B cell (primary cell): ENCODE data around the gene BNIP3. TPM values are rescaled to one million over a fixed set of nuclear protein-coding genes. Genes with fewer than 3 reads are reported as not detected.
"Not testable (repeated sequence)": the region's sequence is repeated elsewhere in the genome, so short reads cannot be mapped to it uniquely, and the experiment has no call there.

Experiments used
- ATAC-seq: fragments of 200-7000 bp; cut with Tn5 transposase; one replicate; pipeline ENCODE4 v1.10.0; 2021; ENCODE audit warnings: low read depth, mild to moderate bottlenecking, moderate number of reproducible peaks, moderate library complexity
- CTCF ChIA-PET: fragments of 350-600 bp; sonication (Branson Sonifier 250); formaldehyde crosslinking; loops from one replicate; lab custom pipeline; 2021; ENCODE audit warnings: antibody characterized with exemption, inconsistent platforms; lab: Charles Lee
- POLR2A ChIA-PET: fragments of 350-600 bp; sonication (Branson Sonifier 250); formaldehyde crosslinking; loops from one replicate; lab custom pipeline; 2021; ENCODE audit warnings: antibody characterized with exemption; lab: Charles Lee
- DNase-seq: peaks from one replicate; pipeline ENCODE4 v3.0.0; 2013
- H2AFZ ChIP-seq: 2 replicates; pipeline ENCODE4 v1.6.1; 2012; ENCODE audit warnings: mild to moderate bottlenecking, low read depth, low read length; ENCODE audit not compliant: insufficient read depth, poor library complexity, severe bottlenecking
- H3K27ac ChIP-seq, 2 donors: 1 replicate in 1 of 2; 2 replicates in 1 of 2; pipeline ENCODE4 v1.5.1; 2012 to 2013; ENCODE audit warnings: low read length in 2 of 2, mild to moderate bottlenecking in 2 of 2, moderate library complexity in 1 of 2
- H3K27me3 ChIP-seq, 4 experiments: fragments of 200-600 bp in 1 of 4; sonication (generic) in 1 of 4; replicated peaks in 1 of 4; 1 replicate in 2 of 4; 2 replicates in 2 of 4; pipeline versions ENCODE4 v1.6.1 to v1.7.0; 2013 to 2016; ENCODE audit warnings: low read length in 3 of 4, mild to moderate bottlenecking in 2 of 4, mixed read lengths in 1 of 4, moderate library complexity in 1 of 4; ENCODE audit not compliant: insufficient read depth in 4 of 4, control insufficient read depth in 3 of 4; ENCODE audit errors: control extremely low read depth in 1 of 4
- H3K36me3 ChIP-seq, 2 experiments: replicated peaks in 1 of 2; 1 replicate in 1 of 2; 2 replicates in 1 of 2; pipeline versions ENCODE4 v1.6.1 to v1.7.1; 2013; ENCODE audit warnings: low read length in 1 of 2; ENCODE audit not compliant: insufficient read depth in 2 of 2, control insufficient read depth in 1 of 2; ENCODE audit errors: control extremely low read depth in 1 of 2, extremely low read depth in 1 of 2
- H3K4me1 ChIP-seq, 2 donors: fragments of 200-600 bp in 1 of 2; sonication (generic) in 1 of 2; 1 replicate in 1 of 2; 2 replicates in 1 of 2; pipeline versions ENCODE4 v1.5.1 to v1.6.1; 2013 to 2017; ENCODE audit warnings: low read length in 2 of 2; ENCODE audit not compliant: control insufficient read depth in 2 of 2, insufficient read depth in 2 of 2
- H3K4me2 ChIP-seq: replicated peaks from 2 replicates; pipeline ENCODE3; 2012; ENCODE audit warnings: mild to moderate bottlenecking, low read depth, low read length; ENCODE audit not compliant: poor library complexity, severe bottlenecking
- H3K4me3 ChIP-seq, 5 experiments: fragments of 200-600 bp in 1 of 5; sonication (generic) in 1 of 5; 1 replicate in 3 of 5; 2 replicates in 2 of 5; pipeline versions ENCODE4 v1.5.1 to v1.7.0; 2011 to 2016; ENCODE audit warnings: low read length in 4 of 5, mild to moderate bottlenecking in 4 of 5, low read depth in 2 of 5, control low read depth in 1 of 5, moderate library complexity in 1 of 5; ENCODE audit not compliant: insufficient read depth in 1 of 5; ENCODE audit errors: control extremely low read depth in 1 of 5, extremely low read depth in 1 of 5
- H3K79me2 ChIP-seq: fragments of 200-600 bp; sonication (generic); one replicate; pipeline ENCODE4 v1.6.0; 2016; ENCODE audit warnings: low read length; ENCODE audit not compliant: control insufficient read depth, insufficient read depth
- H3K9ac ChIP-seq: fragments of 200-600 bp; sonication (generic); 2 replicates; pipeline ENCODE4 v1.6.1; 2017; ENCODE audit warnings: mild to moderate bottlenecking, low read length, moderate library complexity
- H3K9me3 ChIP-seq, 3 donors: one replicate each; pipeline versions ENCODE4 v1.6.1 to v1.7.1; 2013; ENCODE audit warnings: low read length in 2 of 3; ENCODE audit not compliant: control insufficient read depth in 2 of 3, insufficient read depth in 1 of 3; ENCODE audit errors: control extremely low read depth in 1 of 3
- H4K20me1 ChIP-seq: 2 replicates; pipeline ENCODE4 v1.6.0; 2012; ENCODE audit warnings: mild to moderate bottlenecking, low read length; ENCODE audit not compliant: insufficient read depth, control insufficient read depth, poor library complexity, severe bottlenecking
- H3K27ac Mint-ChIP-seq: one replicate; pipeline ENCODE4 v1.8.0; 2021; ENCODE audit warnings: mixed read lengths
- H3K27me3 Mint-ChIP-seq: one replicate; pipeline ENCODE4 v1.8.0; 2021; ENCODE audit warnings: mixed read lengths
- H3K4me1 Mint-ChIP-seq: one replicate; pipeline ENCODE4 v1.8.0; 2021; ENCODE audit warnings: mixed read lengths
- H3K4me3 Mint-ChIP-seq: one replicate; pipeline ENCODE4 v1.8.0; 2021; ENCODE audit warnings: mixed read lengths
- H3K9me3 Mint-ChIP-seq: one replicate; pipeline ENCODE4 v1.8.0; 2022; ENCODE audit warnings: mixed read lengths; ENCODE audit not compliant: insufficient read depth
- EZH2 ChIP-seq: IDR thresholded peaks from 2 replicates; pipeline ENCODE4 v1.6.1; 2012; ENCODE audit warnings: borderline replicate concordance, low read depth, mild to moderate bottlenecking, moderate library complexity, low read length; ENCODE audit not compliant: insufficient read depth, poor library complexity, severe bottlenecking
- WGBS: methylation state at CpG from one replicate; pipeline ENCODE4 v1.1.5; 2013; ENCODE audit warnings: missing lambda C conversion rate; ENCODE audit not compliant: insufficient coverage; 5-methylcytosine and 5-hydroxymethylcytosine counted together
- intact Hi-C: fragments of 100-400 bp; cut with micrococcal nuclease; formaldehyde crosslinking; loops from one replicate; pipeline ENCODE4 v1.10.0; 2022
- polyA plus RNA-seq: library from polyadenylated mRNA; depleted of rRNA; stranded (reverse); fragments of >200 nt; gene quantifications from 2 replicates; pipeline ENCODE4 v1.2.3, GENCODE V29; 2012
- total RNA-seq, 2 donors: library from RNA; stranded (reverse); fragments of 120-200 nt in 1 of 2; gene quantifications; 1 replicate in 1 of 2; 2 replicates in 1 of 2; pipeline versions ENCODE4 v1.2.3 to v1.2.4, GENCODE V29; 2013 to 2022
- TF ChIP-seq, protein P1 (sequence below): fragments of 200-600 bp; IDR thresholded peaks from one replicate; pipeline ENCODE4 v1.8.0; 2022; ENCODE audit warnings: antibody characterized with exemption, mild to moderate bottlenecking

Gene BNIP3
- total and polyA plus RNA-seq, 2 donors (not counting 1 experiment from before 2014, with no cell fraction given) = 7.1 to 10.9 TPM

- H3K27me3 Mint-ChIP-seq = no peaks in the 10 kb centered on the region
- H3K9me3 Mint-ChIP-seq = peaks cover 3% of the 10 kb centered on the region
- Histone ChIP-seq H2AFZ (no peak overlapping the region), H3K4me2 (no peak overlapping the region), H3K79me2 (peaks cover 89% of the 10 kb centered on the region), H3K4me3 (no peak overlapping the region), H3K9me3 (peaks cover 0 to 5% (median 3%) of the 10 kb centered on the region in 3 donors), H3K9ac (no peak overlapping the region), H3K27ac (no peak overlapping the region), H3K36me3 (no peaks in the 10 kb centered on the region), H3K27me3 (no peaks in the 10 kb centered on the region), H3K4me1 (no peaks in the 10 kb centered on the region), H4K20me1 (peaks cover 72% of the 10 kb centered on the region)
- no peak overlapping the region for H3K4me3 Mint-ChIP-seq
- ChIA-PET CTCF (no interaction called here), POLR2A (no interaction called here)
- 97% methylated on average over 7 of the region's 11 CpGs for WGBS
- no peak for DNase-seq
- TF ChIP-seq, protein P1, sequence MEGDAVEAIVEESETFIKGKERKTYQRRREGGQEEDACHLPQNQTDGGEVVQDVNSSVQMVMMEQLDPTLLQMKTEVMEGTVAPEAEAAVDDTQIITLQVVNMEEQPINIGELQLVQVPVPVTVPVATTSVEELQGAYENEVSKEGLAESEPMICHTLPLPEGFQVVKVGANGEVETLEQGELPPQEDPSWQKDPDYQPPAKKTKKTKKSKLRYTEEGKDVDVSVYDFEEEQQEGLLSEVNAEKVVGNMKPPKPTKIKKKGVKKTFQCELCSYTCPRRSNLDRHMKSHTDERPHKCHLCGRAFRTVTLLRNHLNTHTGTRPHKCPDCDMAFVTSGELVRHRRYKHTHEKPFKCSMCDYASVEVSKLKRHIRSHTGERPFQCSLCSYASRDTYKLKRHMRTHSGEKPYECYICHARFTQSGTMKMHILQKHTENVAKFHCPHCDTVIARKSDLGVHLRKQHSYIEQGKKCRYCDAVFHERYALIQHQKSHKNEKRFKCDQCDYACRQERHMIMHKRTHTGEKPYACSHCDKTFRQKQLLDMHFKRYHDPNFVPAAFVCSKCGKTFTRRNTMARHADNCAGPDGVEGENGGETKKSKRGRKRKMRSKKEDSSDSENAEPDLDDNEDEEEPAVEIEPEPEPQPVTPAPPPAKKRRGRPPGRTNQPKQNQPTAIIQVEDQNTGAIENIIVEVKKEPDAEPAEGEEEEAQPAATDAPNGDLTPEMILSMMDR = no peak
- no peak for TF ChIP-seq EZH2
- intact Hi-C loops = no loop called here
- H3K27ac Mint-ChIP-seq = peak overlapping the region; percentile 21
- H3K4me1 Mint-ChIP-seq = peaks cover 44% of the 10 kb centered on the region
- no peak for ATAC-seq
Observed at GRCh38 chr10:131920151-131920550, 61.6 kb downstream of the BNIP3 start.

- H3K27ac Mint-ChIP-seq, H3K27me3 ChIP-seq, POLR2A ChIA-PET, H3K9me3 ChIP-seq, intact Hi-C loops, H2AFZ ChIP-seq, H3K9ac ChIP-seq, H3K27ac ChIP-seq, H3K4me2 ChIP-seq, H3K27me3 Mint-ChIP-seq, H3K4me1 ChIP-seq, H3K9me3 Mint-ChIP-seq, H3K4me3 ChIP-seq, ATAC-seq, H3K4me3 Mint-ChIP-seq, CTCF ChIA-PET, H3K36me3 ChIP-seq, DNase-seq: not testable (repeated sequence)
- 98% methylated on average over 12 of the region's 14 CpGs for WGBS
- peaks cover 72% of the 10 kb centered on the region for H4K20me1 ChIP-seq
- H3K79me2 ChIP-seq = peaks cover 89% of the 10 kb centered on the region
- H3K4me1 Mint-ChIP-seq = peaks cover 42% of the 10 kb centered on the region
Observed at GRCh38 chr10:131919461-131919860, 62.3 kb downstream of the BNIP3 start.

Other genes with a start within 250 kb of the BNIP3 start
- gene PPP2R2D, start 80.9 kb downstream of the BNIP3 start, total RNA-seq = 40.4 and 45.6 TPM in 2 replicates
- 24.8 and 25.8 TPM in 2 replicates for gene PPP2R2D, start 80.9 kb downstream of the BNIP3 start, polyA plus RNA-seq
- 0.17 and 0.19 TPM in 2 replicates for gene JAKMIP3, start 84.0 kb upstream of the BNIP3 start, total RNA-seq
- 0.20 and 0.21 TPM in 2 replicates for gene JAKMIP3, start 84.0 kb upstream of the BNIP3 start, polyA plus RNA-seq
- gene DPYSL4, start 205.0 kb upstream of the BNIP3 start, total RNA-seq = 0.22 TPM in 1 of 2 replicates, not detected in the other
- gene DPYSL4, start 205.0 kb upstream of the BNIP3 start, polyA plus RNA-seq = 0.03 and 0.37 TPM in 2 replicates